Parathyroid adenoma (tissue), 2 donors: ENCODE data around the gene FAN1.

Experiments used
- H2AFZ ChIP-seq: fragments of 300-600 bp; sonication (generic); one replicate; pipeline ENCODE4 v1.7.0; 2017; ENCODE audit warnings: antibody characterized with exemption, mild to moderate bottlenecking
- H3K27ac ChIP-seq: fragments of 300-600 bp; sonication (generic); one replicate; pipeline ENCODE4 v1.7.0; 2017
- H3K27me3 ChIP-seq: fragments of 300-600 bp; sonication (generic); one replicate; pipeline ENCODE4 v1.7.0; 2017; ENCODE audit warnings: low read length; ENCODE audit not compliant: control insufficient read depth, insufficient read depth
- H3K36me3 ChIP-seq: fragments of 300-600 bp; sonication (generic); one replicate; pipeline ENCODE4 v1.7.0; 2017; ENCODE audit warnings: low read length; ENCODE audit not compliant: control insufficient read depth, insufficient read depth
- H3K4me1 ChIP-seq: fragments of 300-600 bp; sonication (generic); one replicate; pipeline ENCODE4 v1.7.0; 2017; ENCODE audit warnings: control low read depth
- H3K4me2 ChIP-seq: fragments of 300-600 bp; sonication (generic); one replicate; pipeline ENCODE4 v1.7.0; 2017; ENCODE audit warnings: low read length
- H3K4me3 ChIP-seq: fragments of 300-600 bp; sonication (generic); one replicate; pipeline ENCODE4 v1.7.0; 2017; ENCODE audit warnings: low read depth, low read length
- H3K79me2 ChIP-seq: fragments of 300-600 bp; sonication (generic); one replicate; pipeline ENCODE4 v1.7.0; 2017; ENCODE audit warnings: control low read depth
- H3K9ac ChIP-seq: fragments of 300-600 bp; sonication (generic); one replicate; pipeline ENCODE4 v1.7.0; 2017; ENCODE audit warnings: mild to moderate bottlenecking
- H3K9me3 ChIP-seq: fragments of 300-600 bp; sonication (generic); one replicate; pipeline ENCODE4 v1.7.0; 2017; ENCODE audit warnings: low read length; ENCODE audit not compliant: control insufficient read depth
- TF ChIP-seq, protein P1 (sequence below): fragments of 300-600 bp; sonication (generic); IDR thresholded peaks from one replicate; pipeline ENCODE4 v1.7.0; 2017; ENCODE audit warnings: antibody characterized with exemption, mild to moderate bottlenecking
- donor health status: primary hyperparathyroidism.

The FAN1 gene

DNA sequence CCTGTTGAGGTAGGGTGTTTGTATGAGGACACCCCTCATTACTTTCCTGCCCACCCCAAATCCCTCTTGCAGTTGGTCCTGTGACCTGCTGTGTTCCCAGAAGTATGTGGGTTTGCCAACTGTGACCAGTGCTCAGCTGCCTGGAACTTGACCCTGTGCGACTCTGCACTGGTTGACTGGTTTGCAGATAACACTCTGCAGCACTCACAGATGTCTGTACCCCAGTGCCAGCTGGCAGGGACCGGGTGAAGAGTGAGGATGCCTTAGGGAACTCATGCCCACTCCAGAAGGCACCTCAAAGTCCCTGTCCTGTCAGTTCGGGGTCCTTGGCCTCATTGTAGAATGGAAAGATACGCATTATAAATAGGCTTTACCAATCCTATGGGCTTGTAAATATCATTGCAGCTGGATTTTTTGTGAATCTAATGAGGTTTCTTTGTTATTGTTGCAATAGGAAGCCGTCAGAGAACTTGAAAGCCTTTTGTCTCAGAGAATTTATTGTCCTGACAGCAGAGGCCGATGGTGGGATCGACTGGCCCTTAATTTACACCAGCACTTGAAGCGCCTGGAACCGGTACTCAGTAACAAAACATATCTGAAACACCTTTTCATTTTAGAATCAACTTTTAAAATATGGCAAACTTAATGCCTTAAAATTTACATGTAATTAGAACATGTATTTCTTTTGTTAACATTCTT is 18.2 kb downstream of the FAN1 start:
- Histone ChIP-seq H3K36me3 (no peaks in the 10 kb centered on the region), H3K79me2 (no peaks in the 10 kb centered on the region), H3K27ac (no peak overlapping the region), H3K27me3 (no peaks in the 10 kb centered on the region), H3K9ac (no peak overlapping the region), H3K4me1 (no peaks in the 10 kb centered on the region), H2AFZ (no peak overlapping the region), H3K9me3 (no peaks in the 10 kb centered on the region), H3K4me3 (no peak overlapping the region), H3K4me2 (peak overlapping the region; percentile 33)
- TF ChIP-seq, protein P1, sequence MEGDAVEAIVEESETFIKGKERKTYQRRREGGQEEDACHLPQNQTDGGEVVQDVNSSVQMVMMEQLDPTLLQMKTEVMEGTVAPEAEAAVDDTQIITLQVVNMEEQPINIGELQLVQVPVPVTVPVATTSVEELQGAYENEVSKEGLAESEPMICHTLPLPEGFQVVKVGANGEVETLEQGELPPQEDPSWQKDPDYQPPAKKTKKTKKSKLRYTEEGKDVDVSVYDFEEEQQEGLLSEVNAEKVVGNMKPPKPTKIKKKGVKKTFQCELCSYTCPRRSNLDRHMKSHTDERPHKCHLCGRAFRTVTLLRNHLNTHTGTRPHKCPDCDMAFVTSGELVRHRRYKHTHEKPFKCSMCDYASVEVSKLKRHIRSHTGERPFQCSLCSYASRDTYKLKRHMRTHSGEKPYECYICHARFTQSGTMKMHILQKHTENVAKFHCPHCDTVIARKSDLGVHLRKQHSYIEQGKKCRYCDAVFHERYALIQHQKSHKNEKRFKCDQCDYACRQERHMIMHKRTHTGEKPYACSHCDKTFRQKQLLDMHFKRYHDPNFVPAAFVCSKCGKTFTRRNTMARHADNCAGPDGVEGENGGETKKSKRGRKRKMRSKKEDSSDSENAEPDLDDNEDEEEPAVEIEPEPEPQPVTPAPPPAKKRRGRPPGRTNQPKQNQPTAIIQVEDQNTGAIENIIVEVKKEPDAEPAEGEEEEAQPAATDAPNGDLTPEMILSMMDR, result no peak

GRCh38 chr15:30922480-30923311 is 19.0 kb downstream of the FAN1 start:
- Histone ChIP-seq H3K4me3 (no peak overlapping the region), H3K9ac (no peak overlapping the region), H2AFZ (no peak overlapping the region), H3K36me3 (no peaks in the 10 kb centered on the region), H3K27me3 (no peaks in the 10 kb centered on the region), H3K9me3 (no peaks in the 10 kb centered on the region), H3K4me1 (no peaks in the 10 kb centered on the region), H3K27ac (no peak overlapping the region), H3K79me2 (no peaks in the 10 kb centered on the region), H3K4me2 (no peak overlapping the region)
- TF ChIP-seq, protein P1, result no peak

DNA sequence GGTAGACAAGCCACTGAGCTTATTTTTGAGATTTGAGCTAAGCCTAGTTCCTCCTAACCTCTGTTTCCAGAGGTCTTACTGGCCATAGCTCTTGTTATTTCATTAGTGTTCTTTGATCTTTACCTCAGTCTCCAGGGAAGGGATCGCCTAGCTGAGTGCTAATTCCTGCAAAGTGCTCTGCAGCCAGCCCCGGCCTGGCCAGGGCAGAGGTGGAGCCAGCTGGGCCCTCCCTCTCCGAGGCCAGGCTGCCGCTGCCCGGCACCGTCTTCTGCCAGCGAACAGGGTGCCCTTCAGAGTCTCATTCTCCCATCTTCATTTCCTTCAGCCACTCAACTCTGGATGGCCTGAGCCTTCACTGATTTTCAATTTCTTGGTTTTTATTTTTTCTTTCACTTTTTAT is 19.7 kb downstream of the FAN1 start:
- Histone ChIP-seq H2AFZ (no peak overlapping the region), H3K4me1 (no peaks in the 10 kb centered on the region), H3K36me3 (no peaks in the 10 kb centered on the region), H3K9me3 (no peaks in the 10 kb centered on the region), H3K27ac (no peak overlapping the region), H3K79me2 (no peaks in the 10 kb centered on the region), H3K4me2 (no peak overlapping the region), H3K4me3 (no peak overlapping the region), H3K27me3 (no peaks in the 10 kb centered on the region), H3K9ac (no peak overlapping the region)
- TF ChIP-seq, protein P1, result no peak

DNA sequence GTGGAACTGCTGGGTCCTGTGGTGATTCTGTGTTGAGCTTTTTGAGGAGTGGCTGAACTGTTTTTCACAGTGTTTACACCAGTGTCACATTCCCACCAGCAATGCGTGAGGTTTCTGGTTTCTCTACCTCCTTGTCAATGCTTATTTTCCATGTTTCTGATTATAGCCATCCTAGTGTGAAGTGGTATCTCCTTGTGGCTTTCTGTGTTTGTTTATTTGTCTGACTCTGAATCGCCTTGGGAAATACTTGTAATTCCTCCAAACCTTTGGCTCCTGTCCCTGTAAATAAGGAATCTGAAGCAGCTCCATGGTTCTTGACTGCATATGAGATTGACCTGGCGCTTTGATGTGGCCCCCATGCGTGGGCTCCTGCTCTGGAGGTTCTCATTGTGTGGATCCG is 20.6 kb downstream of the FAN1 start:
- H3K79me2 ChIP-seq, result no peaks in the 10 kb centered on the region
- H3K4me3 ChIP-seq, result no peak overlapping the region
- H3K9ac ChIP-seq, result no peak overlapping the region
- no peaks in the 10 kb centered on the region for H3K27me3 ChIP-seq
- no peak overlapping the region for H3K4me2 ChIP-seq
- no peak overlapping the region for H2AFZ ChIP-seq
- no peaks in the 10 kb centered on the region for H3K9me3 ChIP-seq
- no peak overlapping the region for H3K27ac ChIP-seq
- TF ChIP-seq, protein P1, result no peak
- no peaks in the 10 kb centered on the region for H3K36me3 ChIP-seq
- H3K4me1 ChIP-seq, result no peaks in the 10 kb centered on the region
